ENCODE measurements around the gene GNMT.
"Not testable (repeated sequence)": the region's sequence is repeated elsewhere in the genome, so short reads cannot be mapped to it uniquely, and the experiment has no call there.

Gene GNMT

GRCh38 chr6:42988486-42989020, 28.0 kb downstream of the GNMT start:
- H3K27me3 ChIP-seq (ENCODE audit: insufficient read depth, low read depth, severe bottlenecking), result no peaks in the 10 kb centered on the region
- H3K27ac ChIP-seq, result no peak overlapping the region
- H3K36me3 ChIP-seq, result peaks cover 71% of the 10 kb centered on the region
- no peaks in the 10 kb centered on the region for H3K9me3 ChIP-seq (ENCODE audit: severe bottlenecking)
- DNase-seq, result no peak
- no peak overlapping the region for H3K4me3 ChIP-seq (ENCODE audit: low read depth, low read length)
- no peak for TF ChIP-seq CTCF (IDR thresholded peaks at IDR 0.05; ENCODE audit: low read depth, low read length)

- H3K9me3 ChIP-seq (ENCODE audit: severe bottlenecking), result no peaks in the 10 kb centered on the region
- no peak overlapping the region for H3K4me3 ChIP-seq (ENCODE audit: low read depth, low read length)
- DNase-seq, result no peak
- H3K27ac ChIP-seq, result no peak overlapping the region
- H3K36me3 ChIP-seq, result peaks cover 80% of the 10 kb centered on the region
- no peak for TF ChIP-seq CTCF (IDR thresholded peaks at IDR 0.05; ENCODE audit: low read depth, low read length)
- H3K27me3 ChIP-seq (ENCODE audit: insufficient read depth, low read depth, severe bottlenecking), result no peaks in the 10 kb centered on the region
These were observed 29.4 kb downstream of the GNMT start for GRCh38 chr6:42989923-42990322.

- H3K4me3 ChIP-seq (ENCODE audit: low read depth, low read length), result no peak overlapping the region
- peaks cover 62% of the 10 kb centered on the region for H3K36me3 ChIP-seq
- H3K27me3 ChIP-seq (ENCODE audit: insufficient read depth, low read depth, severe bottlenecking), result no peaks in the 10 kb centered on the region
- no peak overlapping the region for H3K27ac ChIP-seq
- DNase-seq, result no peak
- no peaks in the 10 kb centered on the region for H3K9me3 ChIP-seq (ENCODE audit: severe bottlenecking)
- no peak for TF ChIP-seq CTCF (IDR thresholded peaks at IDR 0.05; ENCODE audit: low read depth, low read length)
These were observed 32.9 kb downstream of the GNMT start for GRCh38 chr6:42993445-42993844.

- Histone ChIP-seq H3K4me3 (ENCODE audit: low read depth, low read length) (no peak overlapping the region), H3K9me3 (ENCODE audit: severe bottlenecking) (no peaks in the 10 kb centered on the region), H3K27me3 (ENCODE audit: insufficient read depth, low read depth, severe bottlenecking) (no peaks in the 10 kb centered on the region), H3K36me3 (peaks cover 49% of the 10 kb centered on the region), H3K27ac (no peak overlapping the region)
- DNase-seq, result no peak
- no peak for TF ChIP-seq CTCF (IDR thresholded peaks at IDR 0.05; ENCODE audit: low read depth, low read length)
These were observed 36.0 kb downstream of the GNMT start for GRCh38 chr6:42996513-42996912.

GRCh38 chr6:42998205-42998604, 37.7 kb downstream of the GNMT start:
- H3K27me3 ChIP-seq (ENCODE audit: insufficient read depth, low read depth, severe bottlenecking); H3K9me3 ChIP-seq (ENCODE audit: severe bottlenecking); H3K4me3 ChIP-seq (ENCODE audit: low read depth, low read length); H3K27ac ChIP-seq; DNase-seq: not testable (repeated sequence)
- peaks cover 47% of the 10 kb centered on the region for H3K36me3 ChIP-seq

- no peak for DNase-seq
- Histone ChIP-seq H3K27me3 (ENCODE audit: insufficient read depth, low read depth, severe bottlenecking) (no peaks in the 10 kb centered on the region), H3K4me3 (ENCODE audit: low read depth, low read length) (no peak overlapping the region), H3K9me3 (ENCODE audit: severe bottlenecking) (no peaks in the 10 kb centered on the region), H3K27ac (no peak overlapping the region), H3K36me3 (peaks cover 53% of the 10 kb centered on the region)
- no peak for TF ChIP-seq CTCF (IDR thresholded peaks at IDR 0.05; ENCODE audit: low read depth, low read length)
These were observed 41.3 kb downstream of the GNMT start for GRCh38 chr6:43001843-43002242.

Data from WERI-Rb-1 (cell line).